SK-N-SH treated with all-trans-retinoic acid at 6 μM for 48 hours (cell line): ENCODE results near the gene WWC2.

Source experiments
- ATAC-seq: fragments of 200-7000 bp; cut with Tn5 transposase; 3 replicates; pipeline ENCODE4 v1.9.1; 2020; ENCODE audit warnings: mild to moderate bottlenecking, moderate library complexity
- ARNTL ChIP-seq: fragments of 450-650 bp; formaldehyde crosslinking; IDR thresholded peaks from 2 replicates; pipeline ENCODE4 v1.5.0; 2020; ENCODE audit warnings: low read depth, mild to moderate bottlenecking, moderate library complexity, borderline replicate concordance
- BACH2 ChIP-seq: fragments of 250-450 bp; sonication (Bioruptor Pico); IDR thresholded peaks from 2 replicates; pipeline ENCODE4 v1.9.0; 2021; ENCODE audit warnings: mild to moderate bottlenecking, borderline replicate concordance
- ESRRG ChIP-seq: fragments of 250-450 bp; sonication (Bioruptor Pico); IDR thresholded peaks from 2 replicates; pipeline ENCODE4 v1.6.1; 2021; ENCODE audit warnings: mild to moderate bottlenecking
- GLIS3 ChIP-seq: fragments of 250-450 bp; sonication (Bioruptor Pico); IDR thresholded peaks from 2 replicates; pipeline ENCODE4 v1.5.0; 2020; ENCODE audit warnings: mild to moderate bottlenecking, moderate library complexity
- OSR1 ChIP-seq: fragments of 250-450 bp; sonication (Bioruptor Pico); IDR thresholded peaks from 2 replicates; pipeline ENCODE4 v1.8.0; 2022; ENCODE audit warnings: moderate library complexity, mild to moderate bottlenecking, inconsistent platforms
- PATZ1 ChIP-seq: fragments of 250-450 bp; sonication (Bioruptor Pico); IDR thresholded peaks from 2 replicates; pipeline ENCODE4 v1.8.0; 2020; ENCODE audit warnings: mild to moderate bottlenecking, moderate library complexity, borderline replicate concordance
- POU6F1 ChIP-seq: fragments of 250-450 bp; sonication (Bioruptor Pico); IDR thresholded peaks from 2 replicates; pipeline ENCODE4 v1.8.0; 2021; ENCODE audit warnings: low read depth, mild to moderate bottlenecking, moderate library complexity, borderline replicate concordance
- PPARA ChIP-seq: fragments of 250-450 bp; sonication (Bioruptor Pico); IDR thresholded peaks from 2 replicates; pipeline ENCODE4 v1.5.0; 2020; ENCODE audit warnings: mild to moderate bottlenecking, borderline replicate concordance
- RARB ChIP-seq: fragments of 250-450 bp; sonication (Bioruptor Pico); IDR thresholded peaks from 2 replicates; pipeline ENCODE4 v1.8.0; 2021; ENCODE audit warnings: mild to moderate bottlenecking, moderate library complexity
- SNAI2 ChIP-seq: fragments of 250-450 bp; sonication (Bioruptor Pico); IDR thresholded peaks from 2 replicates; pipeline ENCODE4 v1.5.0; 2020; ENCODE audit warnings: mild to moderate bottlenecking, moderate library complexity
- TOX ChIP-seq: fragments of 250-450 bp; sonication (Bioruptor Pico); IDR thresholded peaks from 2 replicates; pipeline ENCODE4 v1.8.0; 2021; ENCODE audit warnings: mild to moderate bottlenecking, moderate library complexity, borderline replicate concordance
- ZC3H10 ChIP-seq: fragments of 250-450 bp; sonication (Bioruptor Pico); IDR thresholded peaks from 2 replicates; pipeline ENCODE4 v1.5.1; 2021; ENCODE audit warnings: mild to moderate bottlenecking, moderate library complexity
- ZFP3 ChIP-seq: fragments of 250-450 bp; sonication (Bioruptor Pico); IDR thresholded peaks from 2 replicates; pipeline ENCODE4 v1.5.0; 2020; ENCODE audit warnings: mild to moderate bottlenecking, moderate library complexity
- ZFP30 ChIP-seq: fragments of 450-650 bp; formaldehyde crosslinking; IDR thresholded peaks from 2 replicates; pipeline ENCODE4 v1.5.0; 2022; ENCODE audit warnings: mild to moderate bottlenecking, moderate library complexity
- ZNF565 ChIP-seq: fragments of 450-650 bp; formaldehyde crosslinking; conservative IDR thresholded peaks from 2 replicates; pipeline ENCODE4 v1.5.0; 2020; ENCODE audit warnings: low read depth, mild to moderate bottlenecking, moderate library complexity
- ZNF70 ChIP-seq: fragments of 450-650 bp; formaldehyde crosslinking; IDR thresholded peaks from 2 replicates; pipeline ENCODE4 v1.5.0; 2020; ENCODE audit warnings: mild to moderate bottlenecking, moderate library complexity
- ZNF8 ChIP-seq: fragments of 450-650 bp; formaldehyde crosslinking; IDR thresholded peaks from 2 replicates; pipeline ENCODE4 v1.5.0; 2020; ENCODE audit warnings: mild to moderate bottlenecking, moderate library complexity
- TF ChIP-seq, protein P1 (sequence below): fragments of 250-450 bp; sonication (Bioruptor Pico); IDR thresholded peaks from 2 replicates; pipeline ENCODE4 v1.5.0; 2020; ENCODE audit warnings: mild to moderate bottlenecking, moderate library complexity
- TF ChIP-seq, protein P2 (sequence below): fragments of 250-450 bp; sonication (Bioruptor Pico); IDR thresholded peaks from 2 replicates; pipeline ENCODE4 v1.5.1; 2021; ENCODE audit warnings: mild to moderate bottlenecking, moderate library complexity
- TF ChIP-seq, protein P3 (sequence below): fragments of 250-450 bp; sonication (Bioruptor Pico); IDR thresholded peaks from 2 replicates; pipeline ENCODE4 v1.5.1; 2020; ENCODE audit warnings: low read depth, mild to moderate bottlenecking, moderate library complexity

WWC2 gene

GRCh38 chr4:183347146-183347545 lies 248.1 kb downstream of the WWC2 start:
- TF ChIP-seq SNAI2 (CRISPR knock-in tag) (no peak), ZNF565 (CRISPR knock-in tag) (no peak), OSR1 (no peak), TOX (no peak), ESRRG (CRISPR knock-in tag) (no peak)
- TF ChIP-seq, protein P1, sequence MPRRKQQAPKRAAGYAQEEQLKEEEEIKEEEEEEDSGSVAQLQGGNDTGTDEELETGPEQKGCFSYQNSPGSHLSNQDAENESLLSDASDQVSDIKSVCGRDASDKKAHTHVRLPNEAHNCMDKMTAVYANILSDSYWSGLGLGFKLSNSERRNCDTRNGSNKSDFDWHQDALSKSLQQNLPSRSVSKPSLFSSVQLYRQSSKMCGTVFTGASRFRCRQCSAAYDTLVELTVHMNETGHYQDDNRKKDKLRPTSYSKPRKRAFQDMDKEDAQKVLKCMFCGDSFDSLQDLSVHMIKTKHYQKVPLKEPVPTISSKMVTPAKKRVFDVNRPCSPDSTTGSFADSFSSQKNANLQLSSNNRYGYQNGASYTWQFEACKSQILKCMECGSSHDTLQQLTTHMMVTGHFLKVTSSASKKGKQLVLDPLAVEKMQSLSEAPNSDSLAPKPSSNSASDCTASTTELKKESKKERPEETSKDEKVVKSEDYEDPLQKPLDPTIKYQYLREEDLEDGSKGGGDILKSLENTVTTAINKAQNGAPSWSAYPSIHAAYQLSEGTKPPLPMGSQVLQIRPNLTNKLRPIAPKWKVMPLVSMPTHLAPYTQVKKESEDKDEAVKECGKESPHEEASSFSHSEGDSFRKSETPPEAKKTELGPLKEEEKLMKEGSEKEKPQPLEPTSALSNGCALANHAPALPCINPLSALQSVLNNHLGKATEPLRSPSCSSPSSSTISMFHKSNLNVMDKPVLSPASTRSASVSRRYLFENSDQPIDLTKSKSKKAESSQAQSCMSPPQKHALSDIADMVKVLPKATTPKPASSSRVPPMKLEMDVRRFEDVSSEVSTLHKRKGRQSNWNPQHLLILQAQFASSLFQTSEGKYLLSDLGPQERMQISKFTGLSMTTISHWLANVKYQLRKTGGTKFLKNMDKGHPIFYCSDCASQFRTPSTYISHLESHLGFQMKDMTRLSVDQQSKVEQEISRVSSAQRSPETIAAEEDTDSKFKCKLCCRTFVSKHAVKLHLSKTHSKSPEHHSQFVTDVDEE (CRISPR knock-in tag): no peak
- TF ChIP-seq, protein P2, sequence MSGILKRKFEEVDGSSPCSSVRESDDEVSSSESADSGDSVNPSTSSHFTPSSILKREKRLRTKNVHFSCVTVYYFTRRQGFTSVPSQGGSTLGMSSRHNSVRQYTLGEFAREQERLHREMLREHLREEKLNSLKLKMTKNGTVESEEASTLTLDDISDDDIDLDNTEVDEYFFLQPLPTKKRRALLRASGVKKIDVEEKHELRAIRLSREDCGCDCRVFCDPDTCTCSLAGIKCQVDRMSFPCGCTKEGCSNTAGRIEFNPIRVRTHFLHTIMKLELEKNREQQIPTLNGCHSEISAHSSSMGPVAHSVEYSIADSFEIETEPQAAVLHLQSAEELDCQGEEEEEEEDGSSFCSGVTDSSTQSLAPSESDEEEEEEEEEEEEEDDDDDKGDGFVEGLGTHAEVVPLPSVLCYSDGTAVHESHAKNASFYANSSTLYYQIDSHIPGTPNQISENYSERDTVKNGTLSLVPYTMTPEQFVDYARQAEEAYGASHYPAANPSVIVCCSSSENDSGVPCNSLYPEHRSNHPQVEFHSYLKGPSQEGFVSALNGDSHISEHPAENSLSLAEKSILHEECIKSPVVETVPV (CRISPR knock-in tag): no peak
- ATAC-seq: no peak

DNA sequence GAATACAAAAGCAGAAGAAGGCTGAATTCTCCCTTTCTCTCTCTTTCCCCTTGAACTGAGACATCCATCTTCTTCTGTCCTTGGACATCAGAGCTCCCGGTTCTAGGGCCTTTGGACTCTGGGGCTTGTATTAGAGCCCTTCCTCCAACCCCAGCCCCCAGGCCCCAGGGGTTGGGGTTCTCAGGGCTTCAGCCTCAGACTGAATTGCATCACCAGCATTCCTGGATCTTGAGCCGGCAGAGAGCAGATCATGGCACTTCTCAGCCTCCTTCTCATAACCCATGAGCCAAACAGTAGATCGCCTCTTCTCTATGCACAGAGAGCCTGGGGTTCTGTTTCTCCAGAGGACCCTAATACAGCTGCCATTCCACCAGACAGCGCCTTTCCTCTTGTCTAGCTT lies 248.5 kb downstream of the WWC2 start:
- no peak for ATAC-seq
- no peak for TF ChIP-seq OSR1
- no peak for TF ChIP-seq GLIS3 (CRISPR knock-in tag)
- TF ChIP-seq, protein P1 (CRISPR knock-in tag): no peak
- TF ChIP-seq, all 23 proteins: peak for 0

GRCh38 chr4:183348136-183348535 lies 249.1 kb downstream of the WWC2 start:
- TF ChIP-seq POU6F1 (CRISPR knock-in tag) (no peak), ZNF565 (CRISPR knock-in tag) (no peak), BACH2 (CRISPR knock-in tag) (no peak), ZFP30 (no peak), ARNTL (no peak), ZNF8 (CRISPR knock-in tag) (no peak), PPARA (CRISPR knock-in tag) (no peak), ZC3H10 (no peak), ZFP3 (CRISPR knock-in tag) (no peak), RARB (CRISPR knock-in tag) (no peak), OSR1 (no peak), PATZ1 (no peak), ZNF70 (CRISPR knock-in tag) (no peak), GLIS3 (CRISPR knock-in tag) (no peak), ESRRG (CRISPR knock-in tag) (no peak), TOX (no peak)
- TF ChIP-seq, protein P2 (CRISPR knock-in tag): no peak
- TF ChIP-seq, protein P3, sequence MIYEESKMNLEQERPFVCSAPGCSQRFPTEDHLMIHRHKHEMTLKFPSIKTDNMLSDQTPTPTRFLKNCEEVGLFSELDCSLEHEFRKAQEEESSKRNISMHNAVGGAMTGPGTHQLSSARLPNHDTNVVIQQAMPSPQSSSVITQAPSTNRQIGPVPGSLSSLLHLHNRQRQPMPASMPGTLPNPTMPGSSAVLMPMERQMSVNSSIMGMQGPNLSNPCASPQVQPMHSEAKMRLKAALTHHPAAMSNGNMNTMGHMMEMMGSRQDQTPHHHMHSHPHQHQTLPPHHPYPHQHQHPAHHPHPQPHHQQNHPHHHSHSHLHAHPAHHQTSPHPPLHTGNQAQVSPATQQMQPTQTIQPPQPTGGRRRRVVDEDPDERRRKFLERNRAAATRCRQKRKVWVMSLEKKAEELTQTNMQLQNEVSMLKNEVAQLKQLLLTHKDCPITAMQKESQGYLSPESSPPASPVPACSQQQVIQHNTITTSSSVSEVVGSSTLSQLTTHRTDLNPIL: no peak
- TF ChIP-seq, protein P1 (CRISPR knock-in tag): no peak
- ATAC-seq: no peak
